PC-9 (cell line): Measurements from ENCODE around the gene WBP1L.
"Not testable (repeated sequence)": the region's sequence is repeated elsewhere in the genome, so short reads cannot be mapped to it uniquely, and the experiment has no call there.

Experiments
- CTCF ChIP-seq: fragments of 200-600 bp; sonication (generic); conservative IDR thresholded peaks from 2 replicates; pipeline ENCODE4 v1.6.1; 2017; ENCODE audit warnings: mixed run types, antibody characterized with exemption, mild to moderate bottlenecking, moderate library complexity
- EZH2 ChIP-seq: fragments of 200-600 bp; sonication (generic); IDR thresholded peaks from 2 replicates; pipeline ENCODE4 v1.8.0; 2017; ENCODE audit warnings: antibody characterized with exemption, low read depth

- not testable (repeated sequence) for TF ChIP-seq CTCF, EZH2
Observed at GRCh38 chr10:102855731-102856436, 112.1 kb downstream of the WBP1L start.
